GM19463 (cell line): ENCODE results near the gene LBHD2.

Source experiments
- ATAC-seq: cut with Tn5 transposase; IDR thresholded peaks from one replicate; pipeline ENCODE4 v1.9.1; 2021; ENCODE audit warnings: mild to moderate bottlenecking, moderate library complexity; ENCODE audit not compliant: unreplicated experiment

The LBHD2 gene

GRCh38 chr14:103067231-103067954, 16.6 kb upstream of the LBHD2 start:
- no peak for ATAC-seq

GRCh38 chr14:103068351-103069073, 15.5 kb upstream of the LBHD2 start:
- no peak for ATAC-seq

GRCh38 chr14:103070263-103070885, 13.6 kb upstream of the LBHD2 start:
- ATAC-seq: no peak

GRCh38 chr14:103070971-103071542, 13.0 kb upstream of the LBHD2 start:
- ATAC-seq: no peak

GRCh38 chr14:103071544-103072251, 12.3 kb upstream of the LBHD2 start:
- ATAC-seq: no peak

- no peak for ATAC-seq
These were observed 11.2 kb upstream of the LBHD2 start for GRCh38 chr14:103072595-103073366.

- ATAC-seq: no peak
These were observed 10.6 kb upstream of the LBHD2 start for GRCh38 chr14:103073367-103073875.

- no peak for ATAC-seq
These were observed 9.9 kb upstream of the LBHD2 start for GRCh38 chr14:103073876-103074728.

- no peak for ATAC-seq
These were observed 9.2 kb upstream of the LBHD2 start for GRCh38 chr14:103074729-103075367.

GRCh38 chr14:103078420-103078749, 5.6 kb upstream of the LBHD2 start:
- ATAC-seq: no peak

- no peak for ATAC-seq
These were observed 5.0 kb upstream of the LBHD2 start for GRCh38 chr14:103078860-103079587.

GRCh38 chr14:103081951-103082350, 2.1 kb upstream of the LBHD2 start:
- ATAC-seq: no peak

- ATAC-seq: no peak
These were observed 1.4 kb downstream of the LBHD2 start for GRCh38 chr14:103085106-103086091.

GRCh38 chr14:103086771-103087342, 2.8 kb downstream of the LBHD2 start:
- ATAC-seq: no peak

- no peak for ATAC-seq
These were observed 3.4 kb downstream of the LBHD2 start for GRCh38 chr14:103087343-103087835.

GRCh38 chr14:103088921-103089320, 4.9 kb downstream of the LBHD2 start:
- no peak for ATAC-seq
